Loucy (cell line): Measurements from ENCODE around the gene NDUFV1.
"Not testable (repeated sequence)": the region's sequence is repeated elsewhere in the genome, so short reads cannot be mapped to it uniquely, and the experiment has no call there.

Source experiments
- H2AFZ ChIP-seq: fragments of 200-600 bp; sonication (generic); 2 replicates; pipeline ENCODE4 v1.6.0; 2016; ENCODE audit warnings: antibody characterized with exemption, mild to moderate bottlenecking, low read length, moderate library complexity
- H3F3A ChIP-seq: fragments of 200-600 bp; 2 replicates; pipeline ENCODE4 v1.6.0; 2016; ENCODE audit warnings: antibody characterized with exemption, low read depth, mild to moderate bottlenecking
- H3K27me3 ChIP-seq: fragments of 200-600 bp; sonication (generic); 2 replicates; pipeline ENCODE4 v1.6.1; 2014; ENCODE audit warnings: low read length, mild to moderate bottlenecking; ENCODE audit not compliant: insufficient read depth, poor library complexity, severe bottlenecking
- H3K36me3 ChIP-seq: fragments of 200-600 bp; sonication (generic); 2 replicates; pipeline ENCODE4 v1.6.1; 2016; ENCODE audit warnings: low read length; ENCODE audit not compliant: insufficient read depth
- H3K4me1 ChIP-seq: fragments of 200-600 bp; sonication (generic); 2 replicates; pipeline ENCODE4 v1.5.1; 2014; ENCODE audit warnings: low read length, mild to moderate bottlenecking; ENCODE audit not compliant: insufficient read depth, poor library complexity, severe bottlenecking
- H3K4me2 ChIP-seq: fragments of 200-600 bp; sonication (generic); 2 replicates; pipeline ENCODE4 v1.6.0; 2014; ENCODE audit warnings: antibody characterized with exemption, low read length, low read depth, mild to moderate bottlenecking; ENCODE audit not compliant: poor library complexity, severe bottlenecking
- H3K4me3 ChIP-seq: fragments of 200-600 bp; sonication (generic); 2 replicates; pipeline ENCODE4 v1.5.1; 2014; ENCODE audit warnings: low read length, mild to moderate bottlenecking, mixed read lengths; ENCODE audit not compliant: poor library complexity, severe bottlenecking
- H3K79me2 ChIP-seq: fragments of 200-600 bp; sonication (generic); 2 replicates; pipeline ENCODE4 v1.6.1; 2014; ENCODE audit warnings: low read length; ENCODE audit not compliant: insufficient read depth
- H3K9ac ChIP-seq: fragments of 200-600 bp; sonication (generic); 2 replicates; pipeline ENCODE4 v1.6.0; 2014; ENCODE audit warnings: mild to moderate bottlenecking, low read depth, low read length, moderate library complexity; ENCODE audit not compliant: poor library complexity, severe bottlenecking
- H3K9me2 ChIP-seq: fragments of 200-600 bp; sonication (generic); replicated peaks from 2 replicates; pipeline ENCODE4 v1.6.1; 2016; ENCODE audit warnings: low read depth, low read length, mixed read lengths
- H3K9me3 ChIP-seq: fragments of 200-600 bp; sonication (generic); 2 replicates; pipeline ENCODE4 v1.6.1; 2014; ENCODE audit warnings: mild to moderate bottlenecking, antibody characterized with exemption, low read length, low read depth; ENCODE audit not compliant: insufficient read depth
- H4K20me1 ChIP-seq: fragments of 200-600 bp; sonication (generic); 2 replicates; pipeline ENCODE4 v1.6.0; 2014; ENCODE audit warnings: antibody characterized with exemption, low read length, mild to moderate bottlenecking; ENCODE audit not compliant: insufficient read depth, poor library complexity, severe bottlenecking
- EZH2phosphoT487 ChIP-seq: fragments of 200-600 bp; IDR thresholded peaks from 2 replicates; pipeline ENCODE4 v1.6.1; 2018; ENCODE audit warnings: antibody characterized with exemption, mild to moderate bottlenecking, moderate library complexity, borderline replicate concordance
- TF ChIP-seq, protein P1 (sequence below): fragments of 200-600 bp; sonication (generic); conservative IDR thresholded peaks from 2 replicates; pipeline ENCODE4 v1.5.1; 2014; ENCODE audit warnings: mild to moderate bottlenecking, antibody characterized with exemption, low read length

The NDUFV1 gene

DNA sequence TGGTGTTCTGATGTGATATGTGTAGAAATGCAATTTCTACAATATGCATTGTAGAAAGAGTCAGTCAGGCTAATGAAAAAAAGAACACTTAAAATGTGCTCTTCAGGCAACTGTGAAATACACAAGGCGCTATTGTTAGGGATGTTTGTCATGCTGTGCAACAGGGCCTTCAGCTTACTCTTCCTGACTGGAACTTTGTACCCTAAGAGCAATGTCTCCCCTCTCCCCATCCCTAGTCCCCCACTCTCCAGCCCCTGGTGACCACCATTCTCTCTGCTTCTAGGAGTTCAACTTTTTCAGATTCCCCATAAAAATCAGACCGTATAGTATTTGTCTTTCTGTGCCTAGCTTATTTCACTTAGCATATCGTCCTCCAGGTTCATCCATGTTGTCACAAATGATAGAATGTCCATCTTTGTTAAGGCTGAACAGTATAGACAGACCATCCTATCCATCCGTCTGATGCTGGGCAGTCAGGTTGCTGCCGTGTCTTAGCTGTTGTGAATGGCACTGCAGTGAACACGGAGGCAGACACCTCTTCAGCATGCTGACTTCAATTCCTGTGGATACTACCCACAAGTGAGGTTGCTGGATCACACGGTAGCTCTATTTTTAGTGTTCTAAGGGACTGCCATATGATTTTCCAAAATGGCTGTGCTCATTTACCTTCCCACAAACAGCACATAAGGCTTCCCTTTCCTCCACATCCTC lies 10.7 kb downstream of the NDUFV1 start:
- peaks cover 16% of the 10 kb centered on the region for H3K4me1 ChIP-seq
- H3K79me2 ChIP-seq, result peaks cover 20% of the 10 kb centered on the region
- no peak overlapping the region for H3K4me3 ChIP-seq
- H3K4me2 ChIP-seq, result no peak overlapping the region
- H4K20me1 ChIP-seq, result peaks cover 5% of the 10 kb centered on the region
- H3K9me2 ChIP-seq, result no peaks in the 10 kb centered on the region
- H3K36me3 ChIP-seq, result peaks cover under 1% of the 10 kb centered on the region; the same call in 1 of the 2 replicates
- H2AFZ ChIP-seq, result no peak overlapping the region
- TF ChIP-seq EZH2phosphoT487, result no peak
- TF ChIP-seq, protein P1, sequence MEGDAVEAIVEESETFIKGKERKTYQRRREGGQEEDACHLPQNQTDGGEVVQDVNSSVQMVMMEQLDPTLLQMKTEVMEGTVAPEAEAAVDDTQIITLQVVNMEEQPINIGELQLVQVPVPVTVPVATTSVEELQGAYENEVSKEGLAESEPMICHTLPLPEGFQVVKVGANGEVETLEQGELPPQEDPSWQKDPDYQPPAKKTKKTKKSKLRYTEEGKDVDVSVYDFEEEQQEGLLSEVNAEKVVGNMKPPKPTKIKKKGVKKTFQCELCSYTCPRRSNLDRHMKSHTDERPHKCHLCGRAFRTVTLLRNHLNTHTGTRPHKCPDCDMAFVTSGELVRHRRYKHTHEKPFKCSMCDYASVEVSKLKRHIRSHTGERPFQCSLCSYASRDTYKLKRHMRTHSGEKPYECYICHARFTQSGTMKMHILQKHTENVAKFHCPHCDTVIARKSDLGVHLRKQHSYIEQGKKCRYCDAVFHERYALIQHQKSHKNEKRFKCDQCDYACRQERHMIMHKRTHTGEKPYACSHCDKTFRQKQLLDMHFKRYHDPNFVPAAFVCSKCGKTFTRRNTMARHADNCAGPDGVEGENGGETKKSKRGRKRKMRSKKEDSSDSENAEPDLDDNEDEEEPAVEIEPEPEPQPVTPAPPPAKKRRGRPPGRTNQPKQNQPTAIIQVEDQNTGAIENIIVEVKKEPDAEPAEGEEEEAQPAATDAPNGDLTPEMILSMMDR, result no peak
- no peaks in the 10 kb centered on the region for H3K27me3 ChIP-seq
- no peaks in the 10 kb centered on the region for H3F3A ChIP-seq
- no peaks in the 10 kb centered on the region for H3K9me3 ChIP-seq
- no peak overlapping the region for H3K9ac ChIP-seq

DNA sequence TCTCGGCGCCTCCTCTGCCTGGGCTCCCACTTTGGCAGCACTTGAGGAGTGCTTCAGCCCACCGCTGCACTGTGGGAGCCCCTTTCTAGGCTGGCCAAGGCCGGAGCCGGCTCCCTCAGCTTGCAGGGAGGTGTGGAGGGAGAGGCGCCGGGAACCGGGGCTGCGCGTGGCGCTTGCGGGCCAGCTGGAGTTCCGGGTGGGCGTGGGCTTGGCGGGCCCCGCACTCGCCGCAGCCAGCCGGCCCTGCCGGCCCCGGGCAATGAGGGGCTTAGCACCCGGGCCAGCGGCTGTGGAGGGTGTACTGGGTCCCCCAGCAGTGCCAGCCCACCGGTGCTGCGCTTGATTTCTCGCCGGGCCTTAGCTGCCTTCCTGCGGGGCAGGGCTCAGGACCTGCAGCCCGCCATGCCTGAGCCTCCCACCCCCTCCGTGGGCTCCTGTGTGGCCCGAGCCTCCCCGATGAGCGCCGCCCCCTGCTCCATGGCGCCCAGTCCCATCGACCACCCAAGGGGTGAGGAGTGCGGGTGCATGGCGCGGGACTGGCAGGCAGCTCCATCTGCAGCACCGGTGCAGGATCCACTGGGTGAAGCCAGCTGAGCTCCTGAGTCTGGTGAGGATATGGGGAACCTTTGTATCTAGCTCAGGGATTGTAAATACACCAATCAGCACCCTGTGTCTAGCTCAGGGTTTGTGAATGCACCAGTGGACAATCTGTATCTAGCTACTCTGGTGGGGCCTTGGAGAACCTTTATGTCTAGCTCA lies 12.3 kb downstream of the NDUFV1 start:
- not testable (repeated sequence) for H4K20me1 ChIP-seq, H3K4me2 ChIP-seq, H3F3A ChIP-seq, H3K9ac ChIP-seq, H3K27me3 ChIP-seq, H2AFZ ChIP-seq, H3K36me3 ChIP-seq, H3K9me2 ChIP-seq, H3K9me3 ChIP-seq, H3K4me3 ChIP-seq
- Histone ChIP-seq H3K79me2 (peaks cover 26% of the 10 kb centered on the region), H3K4me1 (peaks cover 11% of the 10 kb centered on the region)

DNA sequence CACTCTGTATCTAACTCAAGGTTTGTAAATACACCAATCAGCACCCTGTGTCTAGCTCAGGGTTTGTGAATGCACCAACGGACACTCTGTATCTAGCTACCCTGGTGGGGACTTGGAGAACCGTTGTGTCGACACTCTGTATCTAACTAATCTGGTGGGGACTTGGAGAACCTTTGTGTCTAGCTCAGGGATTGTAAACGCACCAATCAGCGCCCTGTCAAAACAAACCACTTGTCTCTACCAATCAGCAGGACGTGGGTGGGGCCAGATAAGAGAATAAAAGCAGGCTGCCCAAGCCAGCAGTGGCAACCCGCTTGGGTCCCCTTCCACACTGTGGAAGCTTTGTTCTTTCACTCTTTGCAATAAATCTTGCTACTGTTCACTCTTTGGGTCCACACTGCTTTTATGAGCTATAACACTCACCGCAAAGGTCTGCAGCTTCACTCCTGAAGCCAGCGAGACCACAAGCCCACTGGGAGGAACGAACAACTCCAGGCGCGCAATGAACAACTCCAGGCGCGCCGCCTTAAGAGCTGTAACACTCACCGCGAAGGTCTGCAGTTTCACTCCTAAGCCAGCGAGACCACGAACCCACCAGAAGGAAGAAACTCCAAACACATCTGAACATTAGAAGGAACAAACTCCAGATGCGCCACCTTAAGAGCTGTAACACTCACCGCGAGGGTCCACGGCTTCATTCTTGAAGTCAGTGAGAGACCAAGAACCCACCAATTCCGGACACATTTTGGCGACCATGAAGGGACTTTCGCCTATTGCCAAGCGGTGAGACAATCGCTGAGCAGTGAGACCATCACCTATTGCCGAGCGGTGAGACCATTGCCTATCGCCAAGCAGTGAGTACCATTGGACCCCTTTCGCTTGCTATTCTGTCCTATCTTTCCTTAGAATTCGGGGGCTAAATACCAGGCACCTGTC lies 13.2 kb downstream of the NDUFV1 start:
- not testable (repeated sequence) for H3K9me2 ChIP-seq, H2AFZ ChIP-seq
- peak overlapping the region; percentile 91 for H3K9ac ChIP-seq

GRCh38 chr11:67620621-67621020 lies 13.9 kb downstream of the NDUFV1 start:
- peak overlapping the region; percentile 76 for H3K4me3 ChIP-seq
- H3K9me3 ChIP-seq, result not testable (repeated sequence)

More for the DNA sequence above, 13.2 kb downstream of the NDUFV1 start:
- H3K9me3 ChIP-seq, H4K20me1 ChIP-seq, H3K27me3 ChIP-seq, H3K36me3 ChIP-seq, H3K4me1 ChIP-seq, H3F3A ChIP-seq: not testable (repeated sequence)
- Histone ChIP-seq H3K4me3 (peak overlapping the region; percentile 76), H3K4me2 (peak overlapping the region; percentile 60), H3K79me2 (peaks cover 31% of the 10 kb centered on the region)

DNA sequence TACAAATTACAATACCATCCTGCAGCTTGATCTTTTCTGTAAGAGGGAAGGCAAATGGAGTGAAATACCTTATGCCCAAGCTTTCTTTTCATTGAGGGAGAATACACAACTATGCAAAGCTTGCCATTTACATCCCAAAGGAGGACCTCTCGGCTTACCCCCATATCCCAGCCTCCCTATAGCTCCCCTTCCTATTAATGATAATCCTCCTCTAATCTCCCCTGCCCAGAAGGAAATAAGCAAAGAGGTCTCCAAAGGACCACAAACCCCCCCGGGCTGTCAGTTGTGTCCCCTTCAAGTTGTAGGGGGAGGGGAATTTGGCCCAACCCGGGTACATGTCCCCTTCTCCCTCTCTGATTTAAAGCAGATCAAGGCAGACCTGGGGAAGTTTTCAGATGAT lies 15.2 kb downstream of the NDUFV1 start:
- H4K20me1 ChIP-seq, H3K36me3 ChIP-seq, H3K4me1 ChIP-seq, H2AFZ ChIP-seq, H3K9me2 ChIP-seq, H3K9me3 ChIP-seq, H3K27me3 ChIP-seq, H3F3A ChIP-seq: not testable (repeated sequence)
- H3K79me2 ChIP-seq, result peaks cover 34% of the 10 kb centered on the region
- peak overlapping the region; percentile 91 for H3K9ac ChIP-seq
- H3K4me3 ChIP-seq, result peak overlapping the region; percentile 76
- H3K4me2 ChIP-seq, result peak overlapping the region; percentile 69

More at GRCh38 chr11:67620621-67621020, 13.9 kb downstream of the NDUFV1 start:
- H3K4me1 ChIP-seq, H3K9me2 ChIP-seq, H3K36me3 ChIP-seq, H3F3A ChIP-seq, H2AFZ ChIP-seq, H3K27me3 ChIP-seq, H4K20me1 ChIP-seq: not testable (repeated sequence)
- peak overlapping the region; percentile 60 for H3K4me2 ChIP-seq
- peaks cover 34% of the 10 kb centered on the region for H3K79me2 ChIP-seq
- H3K9ac ChIP-seq, result peak overlapping the region; percentile 91

GRCh38 chr11:67622905-67623304 lies 16.2 kb downstream of the NDUFV1 start:
- not testable (repeated sequence) for H3K9me3 ChIP-seq, H3K9me2 ChIP-seq, H3K27me3 ChIP-seq, H3K9ac ChIP-seq, H3F3A ChIP-seq, H3K36me3 ChIP-seq, H2AFZ ChIP-seq
- H4K20me1 ChIP-seq, result peaks cover 12% of the 10 kb centered on the region
- H3K79me2 ChIP-seq, result peaks cover 44% of the 10 kb centered on the region
- H3K4me1 ChIP-seq, result peaks cover 12% of the 10 kb centered on the region
- peak overlapping the region; percentile 76 for H3K4me3 ChIP-seq
- peak overlapping the region; percentile 69 for H3K4me2 ChIP-seq
